Frontal cortex (tissue), 4 donors: ENCODE data around the gene SUSD2. TPM values are rescaled to one million over a fixed set of nuclear protein-coding genes. Genes with fewer than 3 reads are reported as not detected.

Source experiments
- DNase-seq, 2 donors: peaks; one replicate each; pipeline ENCODE4 v3.0.0; 2012; ENCODE audit warnings: low spot score in 2 of 2
- FAIRE-seq: peaks from 2 replicates; lab custom pipeline; 2012; peaks lifted over from hg19 to GRCh38; lab: Jason Lieb, UNC
- total RNA-seq: library from RNA; depleted of rRNA; stranded (reverse); fragments of >200 nt; gene quantifications from one replicate; pipeline ENCODE4 v1.2.3, GENCODE V29; 2014
- donor health status: control.
- donor health status: control.
- donor health status: control.

SUSD2 gene
- total RNA-seq, 1 donor from 2014 or later: under 0.01 TPM

DNA sequence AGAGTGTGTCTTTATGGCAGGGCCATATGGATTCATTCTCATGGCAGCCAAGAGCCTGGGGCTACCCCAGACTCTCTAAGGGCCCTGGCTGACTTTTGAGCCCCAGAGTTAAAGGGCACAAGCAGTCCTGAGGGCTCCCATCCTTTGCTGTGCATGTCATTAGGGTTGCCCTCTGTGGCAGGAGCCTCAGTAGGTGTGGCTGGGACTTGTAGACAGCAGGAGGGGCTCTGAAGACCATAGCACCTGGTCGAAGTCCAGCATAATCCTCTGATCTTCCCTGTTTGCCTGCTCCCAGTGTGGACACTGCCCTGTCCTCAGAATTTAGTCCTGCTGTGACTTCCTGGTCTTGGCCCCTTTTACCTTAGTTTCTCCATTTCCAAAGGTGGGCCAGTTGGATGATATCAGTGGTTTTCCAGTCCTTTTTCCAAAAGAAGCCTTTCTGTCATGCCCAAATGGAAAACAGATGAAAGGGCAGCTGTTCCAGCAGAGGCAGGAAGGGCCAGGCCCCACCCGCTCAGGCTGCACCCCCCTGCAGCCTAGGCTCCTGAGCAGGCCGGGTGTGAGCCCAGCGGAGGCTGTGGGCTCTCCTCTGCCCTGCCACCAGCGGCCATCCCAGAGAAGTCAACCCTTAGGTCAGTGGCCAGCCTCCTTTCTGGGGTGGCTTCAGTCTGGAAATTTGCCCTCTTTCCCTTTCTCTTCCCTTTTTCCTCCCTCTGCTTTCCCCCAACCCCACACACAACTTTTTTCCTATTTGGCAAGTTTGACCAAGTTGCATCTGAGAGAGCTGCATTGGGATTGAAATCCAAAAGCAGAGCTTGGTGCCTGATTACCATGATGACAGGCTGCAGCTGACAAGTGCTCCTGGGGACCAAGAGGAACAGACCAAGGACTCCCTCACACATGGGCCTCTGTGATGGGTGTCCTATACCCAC lies 32.8 kb upstream of the SUSD2 start:
- FAIRE-seq (no peak), DNase-seq (no peak)

DNA sequence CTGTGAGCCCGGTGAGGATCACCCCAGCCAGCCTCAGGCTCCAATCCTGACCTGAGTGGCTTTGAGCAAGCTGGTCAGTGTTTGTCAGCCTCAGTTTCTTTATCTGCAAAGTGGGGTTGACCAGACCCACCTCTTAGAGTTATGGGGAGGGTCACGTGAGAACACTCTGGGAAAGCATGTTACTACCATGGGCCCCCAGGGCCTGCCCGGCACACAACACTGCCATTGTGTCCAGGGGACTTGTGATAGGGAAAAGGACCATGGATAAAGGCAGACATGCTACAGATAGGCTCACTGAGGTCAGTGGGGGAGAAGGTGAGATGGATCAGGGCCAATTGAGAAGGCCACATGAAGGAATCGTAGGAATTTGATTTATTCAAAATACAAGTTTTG lies 32.1 kb upstream of the SUSD2 start:
- FAIRE-seq: no peak

DNA sequence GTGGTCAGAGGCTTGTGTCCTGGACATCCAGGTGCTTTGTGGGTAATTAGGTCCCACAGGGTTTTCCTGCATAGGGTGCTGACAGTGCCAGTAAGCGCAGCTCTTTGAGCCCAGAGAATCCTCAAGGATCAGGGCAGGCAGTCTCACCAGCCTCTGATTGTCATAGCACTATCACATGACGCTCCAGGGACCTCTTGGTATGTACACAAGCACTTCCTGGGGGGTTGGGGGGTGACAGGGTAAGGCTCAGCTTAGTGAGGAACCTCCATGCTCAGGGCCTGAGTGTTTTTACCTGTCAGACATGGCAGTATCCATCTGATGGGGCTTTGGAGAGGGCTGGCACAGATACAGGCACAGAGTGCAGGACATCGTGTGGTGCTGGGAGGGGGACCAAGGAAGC lies 27.9 kb upstream of the SUSD2 start:
- no peak for FAIRE-seq

More for the DNA sequence above, 32.1 kb upstream of the SUSD2 start:
- DNase-seq: no peak

DNA sequence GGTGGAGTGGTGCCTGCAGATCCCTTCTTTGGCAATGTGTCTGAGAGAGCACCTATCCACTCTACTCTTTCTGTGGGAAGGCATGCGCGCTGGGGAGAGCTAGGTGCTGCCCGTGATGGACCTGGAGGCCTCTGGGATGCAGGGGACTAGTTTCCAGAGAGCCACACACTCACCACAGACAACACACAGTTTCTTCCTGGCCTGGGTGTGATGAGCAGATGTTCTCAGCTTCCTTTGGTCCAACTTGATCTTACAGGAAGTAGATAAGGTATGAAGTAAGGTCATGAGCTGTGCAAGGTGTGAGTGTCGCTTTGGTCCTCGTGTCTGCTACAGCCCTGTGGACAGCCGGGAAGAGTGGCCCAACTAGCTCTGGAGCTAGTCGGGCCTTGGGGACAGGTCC lies 27.3 kb upstream of the SUSD2 start:
- no peak for FAIRE-seq
- no peak for DNase-seq

More for the DNA sequence above, 27.9 kb upstream of the SUSD2 start:
- DNase-seq: no peak

DNA sequence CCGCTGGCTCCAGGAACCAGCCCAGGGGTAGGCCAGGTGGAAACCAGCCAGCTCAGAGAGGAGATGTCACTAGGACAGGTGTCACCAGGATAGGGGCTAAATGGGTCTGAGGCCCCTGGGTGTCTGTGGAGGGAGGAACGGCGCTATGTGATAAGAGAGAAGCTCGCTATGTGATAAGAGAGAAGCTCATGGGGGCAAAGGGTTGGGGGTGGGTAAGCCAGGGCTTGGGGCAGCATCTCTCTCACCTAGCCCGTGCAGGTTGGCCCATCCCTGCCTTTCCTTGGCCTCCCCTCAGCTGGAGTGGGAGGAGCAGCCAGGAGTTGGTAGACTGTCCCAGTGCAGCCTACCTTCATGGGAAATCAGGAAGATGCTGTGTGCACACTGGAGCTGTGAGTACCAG lies 26.5 kb upstream of the SUSD2 start:
- FAIRE-seq: no peak
- DNase-seq: no peak

DNA sequence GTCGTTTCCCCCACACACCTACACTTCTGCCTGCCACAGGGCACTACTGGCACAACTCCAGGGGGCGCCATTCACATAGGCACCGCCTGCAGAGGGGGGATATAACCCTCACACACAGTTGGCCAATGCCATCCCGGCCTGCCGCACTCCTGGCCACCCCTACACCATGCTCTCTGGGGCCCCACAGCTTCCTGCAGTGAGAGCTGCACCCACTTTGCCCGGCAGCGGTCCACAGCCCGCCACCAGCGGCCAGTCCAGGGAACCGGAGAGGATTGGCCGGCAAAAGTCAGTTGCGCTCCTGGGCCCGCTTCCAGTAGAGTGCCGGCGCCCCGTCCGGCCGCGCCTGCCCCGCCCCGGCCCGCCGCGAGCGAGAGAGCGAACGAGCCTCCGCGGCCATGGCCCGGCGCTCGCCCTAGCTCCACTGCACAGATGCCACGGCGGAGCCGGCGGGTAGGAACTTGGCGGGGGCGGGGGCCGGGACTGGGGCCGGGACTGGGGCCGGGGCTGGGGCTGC lies 25.6 kb upstream of the SUSD2 start:
- no peak for FAIRE-seq

DNA sequence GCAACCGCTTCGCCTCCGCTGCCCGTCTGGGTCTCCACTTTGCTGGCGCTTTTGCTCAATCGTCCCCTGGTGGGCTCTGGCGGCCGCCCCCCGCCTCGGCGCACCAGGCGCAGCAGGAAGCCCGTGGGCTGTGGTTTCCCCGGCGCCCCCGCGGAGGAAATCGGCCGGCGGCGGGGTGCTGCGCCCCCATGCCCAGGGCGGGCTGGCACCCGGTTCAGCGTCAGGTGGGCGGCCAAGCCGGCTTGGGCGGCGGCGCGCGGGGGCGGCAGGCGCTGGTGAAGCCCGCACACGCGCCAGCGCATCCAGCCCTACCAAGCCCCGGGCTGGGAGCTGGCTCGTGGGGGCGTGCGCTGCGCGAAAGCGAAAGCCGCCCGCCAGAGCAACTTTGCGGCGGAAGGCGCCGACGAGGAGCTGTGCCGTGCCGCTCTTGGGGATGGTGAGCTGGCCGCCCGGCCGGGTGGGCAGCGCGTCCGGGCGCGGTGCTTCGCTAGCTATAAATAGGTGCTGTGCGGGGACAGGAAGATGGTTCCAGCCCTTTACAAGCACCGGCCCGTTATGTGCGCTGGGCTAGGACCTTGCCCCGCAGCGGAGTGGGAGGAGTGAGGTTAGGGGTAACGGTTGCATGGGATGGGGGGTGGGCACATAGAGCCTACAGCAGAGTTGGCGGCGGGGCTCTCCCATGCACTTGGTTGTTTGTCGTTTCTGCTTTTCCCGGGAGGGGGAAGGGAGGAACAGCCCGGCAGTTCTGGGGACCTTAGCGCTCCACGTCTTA lies 25.0 kb upstream of the SUSD2 start:
- no peak for FAIRE-seq
- DNase-seq: peak; percentile 53 to 56

More for the DNA sequence above, 25.6 kb upstream of the SUSD2 start:
- peak; percentile 61 to 75 for DNase-seq

DNA sequence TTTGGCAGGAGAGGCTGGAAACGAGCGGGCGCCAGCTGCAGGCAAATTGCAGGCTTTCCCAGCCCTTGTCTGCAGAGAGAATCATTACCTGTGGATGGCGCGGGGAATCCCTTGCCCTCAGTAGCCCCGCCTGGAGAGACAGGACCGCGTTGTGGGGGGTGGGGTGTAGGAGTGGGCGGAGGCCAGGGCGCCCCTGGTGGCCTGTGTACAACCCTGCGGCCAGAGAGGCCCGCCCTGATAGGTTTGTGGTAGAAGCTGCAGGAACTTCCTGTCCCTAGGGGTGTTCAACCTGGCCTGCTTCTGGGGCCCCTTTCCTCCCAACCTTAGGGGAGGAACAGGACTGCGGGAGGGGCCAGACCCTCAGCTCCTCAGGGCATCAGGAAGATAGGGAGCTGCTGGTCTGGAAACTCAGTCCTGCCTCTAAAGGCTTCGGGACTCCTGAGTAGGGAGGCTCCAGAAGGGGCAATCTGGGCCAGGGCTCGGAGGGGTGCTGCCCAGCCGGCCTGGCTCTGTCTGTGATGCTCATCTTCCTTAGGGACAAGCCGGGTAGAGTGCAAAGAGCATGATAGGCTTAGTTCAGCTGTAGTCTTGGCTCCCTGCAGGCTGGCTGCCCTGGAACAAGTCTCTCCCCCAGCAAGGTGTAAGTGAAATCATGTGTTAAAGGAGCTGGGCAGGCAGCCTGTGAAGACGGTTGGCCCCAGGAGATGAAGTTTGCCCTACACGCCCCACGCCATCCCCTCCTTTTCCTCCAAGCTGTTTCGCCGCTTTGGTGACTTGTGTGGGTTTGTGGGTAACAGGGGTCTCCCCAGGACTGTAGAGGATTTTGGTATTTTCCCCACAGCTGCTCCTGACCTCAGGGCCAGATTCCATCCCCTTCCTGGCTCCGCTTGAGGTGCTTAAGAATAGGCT lies 24.1 kb upstream of the SUSD2 start:
- DNase-seq (peak; percentile 65 to 78), FAIRE-seq (no peak)

DNA sequence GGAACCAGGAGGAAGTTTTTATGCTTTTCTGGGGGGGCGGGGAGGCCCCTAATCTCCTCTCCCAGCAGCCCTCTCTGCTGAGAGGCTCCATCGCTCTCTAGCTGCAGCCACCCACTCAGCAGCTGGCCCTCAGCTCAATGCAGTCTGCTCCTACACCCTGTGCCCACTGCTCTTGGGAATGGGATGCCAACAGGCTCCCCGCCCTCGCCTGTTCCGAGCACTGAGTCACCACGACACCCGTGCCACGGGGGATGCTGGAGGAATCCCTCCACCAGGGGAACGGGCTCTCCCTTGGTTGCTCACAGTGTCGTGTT lies 23.5 kb upstream of the SUSD2 start:
- no peak for DNase-seq
- no peak for FAIRE-seq

DNA sequence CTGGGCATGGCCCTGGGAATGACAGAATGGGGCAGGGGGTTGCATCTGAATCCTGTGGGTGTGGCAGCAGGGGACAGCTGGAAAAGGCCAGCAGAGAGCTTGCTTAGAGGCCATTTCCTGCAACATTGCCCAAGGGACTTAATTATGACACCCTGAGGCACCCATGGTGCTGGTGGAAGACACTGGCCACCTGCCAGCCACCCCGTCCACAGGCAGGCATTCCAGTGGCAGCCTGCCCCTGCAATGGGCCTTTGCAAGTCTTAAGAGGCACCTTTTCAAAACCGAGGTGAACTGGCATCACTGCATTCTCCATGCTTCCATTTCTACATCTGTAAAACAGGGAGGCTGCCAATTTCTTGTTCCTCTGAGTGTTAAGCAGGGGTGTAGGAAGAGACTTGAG lies 21.6 kb upstream of the SUSD2 start:
- FAIRE-seq: no peak
- no peak for DNase-seq

DNA sequence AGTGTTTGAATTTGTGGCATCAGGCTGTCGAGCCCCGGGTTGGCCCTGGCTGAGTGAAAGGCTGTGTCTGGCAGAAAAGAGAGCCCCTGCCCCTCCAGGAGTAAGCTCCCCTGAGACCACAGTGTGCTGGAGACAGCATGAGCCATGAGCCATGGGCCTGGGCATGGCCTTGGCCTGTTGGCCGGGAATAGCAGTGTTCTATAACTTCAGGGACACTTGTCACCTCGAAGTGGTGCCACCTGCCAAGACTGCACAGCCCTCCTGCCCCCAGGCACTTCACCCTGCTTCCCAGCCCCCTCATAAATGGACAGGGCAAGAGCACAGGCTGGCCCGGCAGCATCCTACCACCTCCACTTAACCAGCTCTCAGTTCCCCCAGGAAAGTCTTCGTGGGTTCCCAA lies 20.7 kb upstream of the SUSD2 start:
- FAIRE-seq (no peak), DNase-seq (no peak)

DNA sequence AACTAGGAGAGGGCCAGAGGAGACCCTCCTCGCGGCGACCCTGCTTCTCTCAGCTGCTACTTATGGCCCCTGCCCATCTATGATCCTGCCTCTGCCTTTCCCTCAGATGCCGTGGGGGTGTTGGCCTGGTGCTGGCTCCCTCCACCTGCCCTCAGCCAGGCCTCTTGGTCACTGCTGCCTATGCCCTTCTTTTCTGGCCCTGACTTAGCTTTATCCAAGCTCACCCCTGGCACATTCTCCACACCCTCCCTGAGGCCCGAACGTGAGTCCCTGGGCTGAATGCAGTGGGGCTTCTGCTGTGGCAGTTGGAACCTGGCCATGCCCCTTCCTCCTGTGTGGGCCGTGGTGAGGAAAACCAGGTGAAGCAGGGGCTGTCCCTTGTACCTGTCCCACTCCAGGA lies 19.8 kb upstream of the SUSD2 start:
- no peak for FAIRE-seq
- no peak for DNase-seq

DNA sequence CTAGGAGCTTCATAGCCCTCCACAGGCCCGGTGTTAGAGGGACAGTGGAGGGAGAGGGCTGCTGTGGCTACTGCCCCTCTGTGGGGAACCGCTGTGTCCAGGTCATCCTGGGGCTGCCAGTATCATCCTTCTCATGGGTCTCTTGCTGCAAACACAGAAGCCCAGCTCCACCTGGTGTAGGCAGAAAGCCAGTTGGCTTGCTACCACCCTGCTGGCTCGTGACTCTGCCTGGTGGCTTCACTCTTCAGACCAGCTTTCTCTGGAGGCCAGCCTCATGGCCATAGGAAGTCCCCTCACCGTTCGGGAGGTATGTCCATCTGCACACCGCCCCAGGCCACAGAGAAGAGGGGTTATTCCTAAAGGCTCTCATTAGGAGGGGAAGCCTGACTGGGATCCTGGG lies 19.4 kb upstream of the SUSD2 start:
- DNase-seq (no peak), FAIRE-seq (no peak)

DNA sequence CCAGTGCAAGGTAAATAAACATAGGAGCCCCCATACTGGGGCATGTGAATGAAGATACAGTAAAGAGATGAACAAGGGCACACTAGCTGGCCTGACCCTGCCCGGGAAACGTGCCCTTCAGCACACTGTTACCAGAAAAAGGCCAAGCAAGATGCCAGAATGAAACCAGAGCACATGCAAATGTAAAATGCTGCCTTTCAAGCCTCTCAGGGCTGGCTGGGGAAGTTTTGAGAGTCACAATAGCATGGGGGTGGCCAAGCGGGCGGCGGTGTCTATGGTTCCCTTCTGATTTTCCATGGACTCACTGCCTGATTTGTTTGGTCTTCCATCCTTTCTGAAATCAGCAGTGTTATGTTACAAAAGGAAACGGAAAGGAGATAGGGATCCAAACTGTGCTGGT lies 18.9 kb upstream of the SUSD2 start:
- no peak for DNase-seq

DNA sequence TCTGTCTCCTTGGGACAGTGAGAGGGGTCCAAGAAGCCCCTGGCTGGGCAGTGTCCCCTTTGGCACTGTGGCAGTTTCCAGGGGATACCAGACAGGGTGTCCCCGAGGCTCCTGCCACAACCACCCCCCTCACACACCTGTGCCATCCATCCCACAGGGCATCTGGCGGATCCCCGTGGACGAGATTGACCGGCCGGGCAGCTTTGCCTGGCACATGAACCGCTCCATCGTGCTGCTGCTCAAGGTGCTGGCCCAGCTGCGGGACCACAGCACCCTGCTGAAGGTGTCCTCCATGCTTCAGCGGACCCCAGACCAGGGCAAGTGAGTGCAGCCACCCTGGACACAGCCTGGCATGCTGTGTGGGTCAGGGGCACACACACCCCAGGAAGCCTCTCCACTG lies 17.0 kb upstream of the SUSD2 start:
- FAIRE-seq: no peak
- DNase-seq: no peak

More for the DNA sequence above, 18.9 kb upstream of the SUSD2 start:
- FAIRE-seq: no peak

DNA sequence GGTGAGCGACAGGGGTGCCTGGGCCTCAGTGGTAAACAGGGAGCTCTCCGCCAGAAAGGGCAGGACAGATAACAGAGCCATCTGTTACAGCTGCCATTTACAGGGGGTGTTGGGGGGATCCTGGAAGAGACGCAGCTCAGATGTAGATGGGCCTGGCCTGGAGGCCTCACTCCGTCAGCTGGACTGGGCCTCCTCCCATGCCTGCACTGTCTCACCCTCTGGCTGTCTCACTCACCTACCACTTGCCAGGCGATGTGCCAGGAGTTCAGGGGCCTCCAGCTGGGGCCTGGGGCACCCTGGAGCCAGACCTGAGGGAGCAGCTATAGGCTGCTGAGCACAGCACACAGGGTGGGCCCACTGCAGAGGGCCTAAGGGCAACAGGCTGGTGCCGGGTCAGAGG lies 16.3 kb upstream of the SUSD2 start:
- no peak for DNase-seq
- FAIRE-seq: no peak

DNA sequence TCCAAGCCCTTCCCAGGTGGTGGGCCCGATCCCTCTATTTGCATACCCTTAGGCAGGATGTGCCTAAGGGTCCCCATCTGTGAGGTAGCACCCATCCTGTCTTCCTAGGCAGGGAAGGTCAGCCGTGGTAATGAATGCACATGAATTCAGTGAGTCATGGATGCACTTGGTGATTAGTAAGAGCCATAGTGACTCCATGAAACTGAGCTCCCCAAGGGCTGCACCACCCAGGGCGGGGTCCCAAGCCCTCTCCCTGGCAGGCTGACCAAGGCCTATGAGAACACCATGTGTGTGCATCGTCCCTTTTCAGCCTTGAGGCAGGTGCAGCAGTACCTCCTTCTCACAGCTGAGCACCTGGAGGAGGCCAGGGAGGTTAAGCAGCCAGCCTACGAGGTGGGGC lies 15.6 kb upstream of the SUSD2 start:
- DNase-seq (no peak), FAIRE-seq (no peak)

DNA sequence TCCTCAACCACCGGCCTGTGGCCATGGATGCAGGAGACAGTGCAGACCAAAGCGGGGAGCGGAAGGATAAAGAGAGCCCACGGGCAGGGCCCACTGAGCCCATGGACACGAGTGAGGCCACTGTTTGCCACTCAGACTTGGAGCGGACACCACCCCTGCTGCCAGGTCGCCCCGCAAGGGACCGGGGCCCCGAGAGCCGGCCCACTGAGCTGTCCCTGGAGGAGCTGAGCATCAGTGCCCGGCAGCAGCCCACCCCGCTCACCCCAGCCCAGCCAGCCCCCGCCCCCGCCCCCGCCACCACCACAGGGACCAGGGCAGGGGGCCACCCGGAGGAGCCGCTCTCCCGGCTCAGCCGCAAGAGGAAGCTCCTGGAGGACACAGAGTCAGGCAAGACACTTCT lies 14.5 kb upstream of the SUSD2 start:
- DNase-seq (no peak), FAIRE-seq (no peak)

DNA sequence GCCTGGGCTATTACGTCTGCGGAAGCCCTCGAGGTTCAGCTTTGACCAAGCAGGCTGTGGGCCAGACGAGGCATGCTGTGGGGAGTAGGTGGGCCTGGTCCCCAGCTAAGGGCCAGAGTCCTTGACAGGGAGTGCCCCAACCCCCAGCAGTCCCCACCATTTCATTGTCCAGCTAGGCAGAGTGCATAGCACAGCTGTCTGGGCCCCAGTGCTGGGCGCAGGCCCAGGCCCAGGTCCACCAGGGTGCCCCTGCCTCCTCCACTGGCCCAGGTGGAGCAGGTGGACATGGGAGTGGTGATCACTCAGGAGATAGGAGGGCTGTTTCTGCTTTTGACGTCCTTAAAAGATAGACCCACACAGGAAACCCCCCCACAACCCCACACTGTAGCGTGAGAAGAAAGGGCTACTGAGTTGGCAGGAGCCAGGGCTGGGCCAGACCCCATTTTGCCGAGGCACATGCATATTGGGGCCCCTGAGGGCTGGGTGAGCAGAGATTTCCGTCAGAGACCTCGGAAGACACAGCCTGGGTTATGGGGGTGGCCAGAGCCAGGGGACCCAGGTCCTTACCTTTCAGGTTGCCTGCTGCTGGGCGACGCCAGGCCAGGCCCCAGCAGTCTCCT lies 11.7 kb upstream of the SUSD2 start:
- DNase-seq: no peak
- no peak for FAIRE-seq

DNA sequence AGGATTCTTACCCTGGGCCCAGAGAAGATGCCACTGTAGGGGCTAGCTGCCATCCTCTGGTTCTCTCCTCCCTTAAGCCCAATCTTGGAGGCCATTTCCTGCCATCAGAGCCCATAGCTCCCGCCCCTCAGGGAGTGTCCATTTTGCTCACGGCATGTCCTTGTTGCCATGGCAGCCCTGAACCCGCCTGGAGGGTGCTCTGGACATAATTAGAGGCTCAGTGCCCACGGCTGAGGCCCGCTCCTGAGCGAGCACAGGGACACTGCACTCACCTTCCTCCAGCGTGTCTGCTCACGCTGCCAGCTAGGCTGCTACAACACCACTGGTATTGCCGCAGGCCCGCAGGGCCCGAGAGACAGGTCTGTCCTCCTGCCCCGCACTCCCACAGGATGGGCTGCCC lies 11.1 kb upstream of the SUSD2 start:
- FAIRE-seq: no peak
- no peak for DNase-seq
